Small intestine (tissue), 7 donors: ENCODE data around the gene AIPL1. TPM values are rescaled to one million over a fixed set of nuclear protein-coding genes. Genes with fewer than 3 reads are reported as not detected.

Experiments used
- DNase-seq, 2 donors: peaks; one replicate each; pipeline versions ENCODE4 v3.0.0 to v3.0.0-alpha.2; 2013
- FAIRE-seq: peaks from 2 replicates; lab custom pipeline; 2012; peaks lifted over from hg19 to GRCh38; lab: Jason Lieb, UNC
- H3K27ac ChIP-seq, 3 donors: one replicate each; pipeline ENCODE4 v1.5.1; 2013; ENCODE audit warnings: low read length in 2 of 3, mild to moderate bottlenecking in 2 of 3, control low read depth in 1 of 3, inconsistent platforms in 1 of 3, low read depth in 1 of 3, moderate library complexity in 1 of 3
- H3K27me3 ChIP-seq, 3 donors: one replicate each; pipeline ENCODE4 v1.6.1; 2013; ENCODE audit warnings: low read length in 3 of 3, inconsistent platforms in 1 of 3; ENCODE audit not compliant: control insufficient read depth in 3 of 3, insufficient read depth in 3 of 3
- H3K36me3 ChIP-seq, 3 donors: one replicate each; pipeline ENCODE4 v1.6.1; 2013; ENCODE audit warnings: low read length in 3 of 3, inconsistent platforms in 1 of 3, low read depth in 1 of 3, mild to moderate bottlenecking in 1 of 3, moderate library complexity in 1 of 3; ENCODE audit not compliant: control insufficient read depth in 3 of 3, insufficient read depth in 2 of 3
- H3K4me1 ChIP-seq, 3 donors: one replicate each; pipeline ENCODE4 v1.6.1; 2013; ENCODE audit warnings: low read length in 2 of 3, inconsistent platforms in 1 of 3, low read depth in 1 of 3, mild to moderate bottlenecking in 1 of 3, moderate library complexity in 1 of 3; ENCODE audit not compliant: control insufficient read depth in 3 of 3, insufficient read depth in 2 of 3
- H3K4me3 ChIP-seq, 3 donors: one replicate each; pipeline ENCODE4 v1.5.1; 2013; ENCODE audit warnings: low read length in 3 of 3, control low read depth in 1 of 3, inconsistent platforms in 1 of 3, low read depth in 1 of 3, mild to moderate bottlenecking in 1 of 3, moderate library complexity in 1 of 3
- H3K9me3 ChIP-seq, 2 donors: one replicate each; pipeline ENCODE4 v1.6.1; 2013; ENCODE audit warnings: low read depth in 1 of 2, low read length in 1 of 2; ENCODE audit not compliant: control insufficient read depth in 2 of 2, insufficient read depth in 1 of 2
- WGBS, 3 donors: extraction: QIAGEN DNeasy Blood & Tissue Kit; methylation state at CpG; one replicate each; pipeline ENCODE4 v1.1.7; 2013; 5-methylcytosine and 5-hydroxymethylcytosine counted together
- polyA plus RNA-seq, 4 donors: library from polyadenylated mRNA; stranded (reverse) in 3 of 4; unstranded in 1 of 4; fragments of 200-250 nt in 3 of 4; fragments of 120-200 nt in 1 of 4; gene quantifications; one replicate each; pipeline versions ENCODE4 v1.2.1 to v1.2.3, GENCODE V29; 2013
- donor health status: healthy with polysubstance abuse.
- donor health status: control.
- donor health status: control.
- donor health status: Bipolar disorder and iron deficiency.
- donor health status: healthy.

AIPL1 gene
- polyA plus RNA-seq, 4 donors, result not detected

- Histone ChIP-seq H3K9me3 (peaks cover 0 to 3% of the 10 kb centered on the region in 2 donors), H3K27me3 (no peaks in the 10 kb centered on the region), H3K27ac (no peak overlapping the region), H3K36me3 (no peaks in the 10 kb centered on the region), H3K4me1 (peaks cover 0 to 4% (median 0%) of the 10 kb centered on the region in 3 donors), H3K4me3 (no peak overlapping the region)
- DNase-seq, result no peak
- WGBS, 3 donors, result 82 to 91% (median 90%) methylated on average over 17 of the region's 17 CpGs
- FAIRE-seq, result no peak
Observed at GRCh38 chr17:6470751-6471521, 36.0 kb upstream of the AIPL1 start.

- Histone ChIP-seq H3K27ac (no peak overlapping the region), H3K9me3 (peaks cover 0 to 3% of the 10 kb centered on the region in 2 donors), H3K36me3 (no peaks in the 10 kb centered on the region), H3K4me3 (no peak overlapping the region), H3K27me3 (no peaks in the 10 kb centered on the region), H3K4me1 (peaks cover 0 to 4% (median 0%) of the 10 kb centered on the region in 3 donors)
- FAIRE-seq, result no peak
- 90 to 94% (median 92%) methylated on average over 23 to 24 of the region's 24 CpGs for WGBS, 3 donors
- DNase-seq, result no peak
Observed at GRCh38 chr17:6470146-6470718, 35.3 kb upstream of the AIPL1 start.

GRCh38 chr17:6468051-6468790 lies 33.3 kb upstream of the AIPL1 start:
- Histone ChIP-seq H3K4me3 (no peak overlapping the region), H3K27me3 (no peaks in the 10 kb centered on the region), H3K36me3 (no peaks in the 10 kb centered on the region), H3K9me3 (peaks cover 0 to 3% of the 10 kb centered on the region in 2 donors), H3K4me1 (peaks cover 0 to 4% (median 0%) of the 10 kb centered on the region in 3 donors), H3K27ac (no peak overlapping the region)
- no peak for DNase-seq
- 87 to 91% (median 89%) methylated on average over 23 of the region's 23 CpGs for WGBS, 3 donors
- FAIRE-seq, result no peak

- Histone ChIP-seq H3K27ac (no peak overlapping the region), H3K4me1 (no peaks in the 10 kb centered on the region), H3K36me3 (no peaks in the 10 kb centered on the region), H3K4me3 (no peak overlapping the region), H3K27me3 (no peaks in the 10 kb centered on the region), H3K9me3 (peaks cover 0 to 3% of the 10 kb centered on the region in 2 donors)
- FAIRE-seq (no peak), DNase-seq (no peak)
- WGBS, 3 donors, result 74 to 82% (median 80%) methylated on average over 1 of the region's 1 CpG
Observed at GRCh38 chr17:6467567-6467966, 32.6 kb upstream of the AIPL1 start.

DNA sequence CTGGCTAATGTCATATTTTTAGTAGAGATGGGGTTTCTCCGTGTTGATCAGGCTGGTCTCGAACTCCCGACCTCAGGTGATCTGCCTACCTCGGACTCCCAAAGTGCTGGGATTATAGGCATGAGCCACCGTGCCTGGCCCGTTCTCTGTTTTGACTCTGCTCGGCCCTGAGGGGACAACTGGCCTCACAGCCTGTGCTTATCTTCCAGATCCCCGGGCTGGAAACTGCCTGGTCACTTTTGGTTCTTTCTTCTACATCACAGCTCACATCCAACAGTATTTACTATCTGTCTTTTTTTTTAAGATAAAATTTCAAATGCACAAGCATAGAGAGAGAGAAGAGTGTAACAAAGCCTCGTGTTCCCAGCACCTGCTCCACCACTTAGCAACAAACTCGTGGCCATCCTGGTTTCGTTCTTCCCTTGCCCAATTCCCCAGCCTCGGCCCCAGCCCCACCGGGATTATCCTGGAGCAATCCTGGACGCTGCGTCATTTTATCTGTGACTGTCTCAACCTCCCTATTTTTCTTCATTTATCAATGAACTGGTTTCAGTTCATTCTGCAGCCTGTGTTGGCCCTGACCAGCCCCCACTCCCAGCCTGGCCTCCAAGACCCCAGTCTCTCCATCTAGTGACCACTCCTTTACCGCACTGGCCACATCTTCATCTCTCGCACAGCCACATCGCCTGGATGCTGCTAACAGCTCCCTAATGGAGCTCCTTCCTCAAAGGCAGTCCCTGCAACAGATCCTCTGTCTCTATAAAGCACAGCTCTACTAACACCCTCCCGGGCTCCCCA lies 30.5 kb upstream of the AIPL1 start:
- H3K9me3 ChIP-seq, result peaks cover 0 to 3% of the 10 kb centered on the region in 2 donors
- H3K36me3 ChIP-seq, result no peaks in the 10 kb centered on the region
- FAIRE-seq (no peak), DNase-seq (no peak)
- H3K4me3 ChIP-seq, result no peak overlapping the region
- no peaks in the 10 kb centered on the region for H3K4me1 ChIP-seq
- H3K27ac ChIP-seq, result no peak overlapping the region
- 78 to 81% (median 80%) methylated on average over 19 of the region's 19 CpGs for WGBS, 3 donors
- no peaks in the 10 kb centered on the region for H3K27me3 ChIP-seq

GRCh38 chr17:6464446-6465041 lies 29.6 kb upstream of the AIPL1 start:
- no peaks in the 10 kb centered on the region for H3K36me3 ChIP-seq

GRCh38 chr17:6463616-6464445 lies 28.9 kb upstream of the AIPL1 start:
- 88 to 92% (median 92%) methylated on average over 24 of the region's 24 CpGs for WGBS, 3 donors
- DNase-seq (no peak), FAIRE-seq (no peak)
- no peaks in the 10 kb centered on the region for H3K4me1 ChIP-seq
- H3K27me3 ChIP-seq, result no peaks in the 10 kb centered on the region
- peaks cover 0 to 3% of the 10 kb centered on the region in 2 donors for H3K9me3 ChIP-seq
- H3K4me3 ChIP-seq, result no peak overlapping the region
- no peak overlapping the region for H3K27ac ChIP-seq
- no peaks in the 10 kb centered on the region for H3K36me3 ChIP-seq

More at GRCh38 chr17:6464446-6465041, 29.6 kb upstream of the AIPL1 start:
- no peak for FAIRE-seq
- Histone ChIP-seq H3K27me3 (no peaks in the 10 kb centered on the region), H3K27ac (no peak overlapping the region), H3K4me3 (no peak overlapping the region), H3K4me1 (no peaks in the 10 kb centered on the region), H3K9me3 (peaks cover 0 to 3% of the 10 kb centered on the region in 2 donors)
- 90 to 93% (median 93%) methylated on average over 14 of the region's 14 CpGs for WGBS, 3 donors
- DNase-seq, result no peak
